Epithelial cell of esophagus (primary cell): Measurements from ENCODE around the gene DOHH.

Experiments
- DNase-seq: peaks from one replicate; pipeline ENCODE4 v3.0.0; 2010; ENCODE audit warnings: low read depth
- H3K4me3 ChIP-seq: 2 replicates; pipeline ENCODE4 v1.5.1; 2011; ENCODE audit warnings: mild to moderate bottlenecking, low read length, control low read depth
- TF ChIP-seq, protein P1 (sequence below): IDR thresholded peaks from 2 replicates; pipeline ENCODE4 v1.5.1; 2011; ENCODE audit warnings: low read depth, mild to moderate bottlenecking, low read length, control low read depth, inconsistent platforms; ENCODE audit not compliant: insufficient read depth; ENCODE audit errors: missing control alignments

The DOHH gene

DNA sequence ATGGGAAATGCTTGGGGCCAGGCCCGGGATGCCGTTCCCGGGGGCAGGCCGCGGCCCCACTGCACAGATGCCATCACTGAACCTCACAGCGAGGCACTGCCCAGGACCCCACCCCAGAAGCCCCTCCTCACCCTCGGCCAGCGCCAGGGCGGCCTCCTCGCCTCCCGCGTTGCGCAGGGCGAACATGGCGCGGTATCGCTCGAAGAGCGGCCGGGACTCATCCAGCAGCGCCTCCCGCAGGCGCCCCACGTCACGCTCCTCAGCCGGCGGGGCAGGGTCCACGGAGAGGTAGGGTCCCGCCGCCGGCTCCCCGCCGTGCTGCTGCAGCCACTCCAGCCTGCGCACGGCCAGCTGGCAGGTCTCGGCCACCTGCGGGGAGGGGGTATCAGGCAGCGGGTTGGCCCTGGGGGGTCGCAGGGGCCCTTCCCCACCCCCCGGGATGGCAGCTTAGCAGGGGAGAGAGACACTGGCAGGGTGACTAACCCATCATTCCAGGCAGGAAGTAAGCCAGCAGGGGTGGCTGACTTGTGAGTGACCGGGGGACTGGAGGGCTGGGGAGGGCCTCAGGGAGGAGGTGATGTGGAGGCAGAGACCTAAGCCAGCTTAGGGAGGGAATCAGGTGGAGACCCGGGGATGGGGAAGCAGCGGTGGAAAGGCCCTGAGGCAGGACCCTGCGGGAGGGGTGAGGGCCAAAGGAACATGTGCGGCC lies 8.2 kb downstream of the DOHH start:
- no peak for DNase-seq
- H3K4me3 ChIP-seq: no peak overlapping the region
- TF ChIP-seq, protein P1, sequence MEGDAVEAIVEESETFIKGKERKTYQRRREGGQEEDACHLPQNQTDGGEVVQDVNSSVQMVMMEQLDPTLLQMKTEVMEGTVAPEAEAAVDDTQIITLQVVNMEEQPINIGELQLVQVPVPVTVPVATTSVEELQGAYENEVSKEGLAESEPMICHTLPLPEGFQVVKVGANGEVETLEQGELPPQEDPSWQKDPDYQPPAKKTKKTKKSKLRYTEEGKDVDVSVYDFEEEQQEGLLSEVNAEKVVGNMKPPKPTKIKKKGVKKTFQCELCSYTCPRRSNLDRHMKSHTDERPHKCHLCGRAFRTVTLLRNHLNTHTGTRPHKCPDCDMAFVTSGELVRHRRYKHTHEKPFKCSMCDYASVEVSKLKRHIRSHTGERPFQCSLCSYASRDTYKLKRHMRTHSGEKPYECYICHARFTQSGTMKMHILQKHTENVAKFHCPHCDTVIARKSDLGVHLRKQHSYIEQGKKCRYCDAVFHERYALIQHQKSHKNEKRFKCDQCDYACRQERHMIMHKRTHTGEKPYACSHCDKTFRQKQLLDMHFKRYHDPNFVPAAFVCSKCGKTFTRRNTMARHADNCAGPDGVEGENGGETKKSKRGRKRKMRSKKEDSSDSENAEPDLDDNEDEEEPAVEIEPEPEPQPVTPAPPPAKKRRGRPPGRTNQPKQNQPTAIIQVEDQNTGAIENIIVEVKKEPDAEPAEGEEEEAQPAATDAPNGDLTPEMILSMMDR: no peak

DNA sequence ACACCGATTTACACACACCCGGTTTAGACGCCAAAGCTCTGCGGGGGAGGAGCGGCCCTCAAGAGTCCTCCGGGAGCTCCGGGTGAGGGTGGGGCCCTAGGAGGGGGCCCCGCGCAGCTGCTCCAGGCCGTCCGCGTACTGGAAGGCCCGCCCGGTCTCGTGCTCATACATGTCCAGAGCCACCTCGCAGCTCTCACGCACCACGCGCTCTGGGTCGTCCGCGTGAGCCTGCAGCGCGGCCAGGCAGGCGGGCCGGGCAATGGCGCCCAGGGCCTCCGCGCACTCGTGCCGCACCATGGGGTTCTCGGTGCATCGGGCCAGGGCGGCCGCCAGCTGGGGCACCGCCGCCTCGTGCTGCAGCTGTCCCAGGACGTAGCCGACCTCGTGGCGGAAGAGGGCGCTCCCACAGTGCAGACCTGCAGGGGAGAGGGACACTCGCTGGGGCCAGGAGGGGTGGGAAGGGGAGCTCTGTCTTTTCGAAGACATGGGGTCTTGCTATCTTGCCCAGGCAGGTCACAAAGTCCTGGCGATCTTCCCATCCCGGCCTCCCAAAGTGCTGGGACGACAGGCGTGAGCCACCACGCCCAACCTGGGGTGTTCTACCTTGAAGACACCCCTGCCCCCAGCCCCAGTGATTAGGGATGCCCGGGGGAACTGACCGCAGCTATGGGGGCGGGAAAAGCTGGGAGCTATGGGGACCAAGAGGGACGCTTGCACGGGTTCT lies 8.9 kb downstream of the DOHH start:
- TF ChIP-seq, protein P1: no peak
- no peak overlapping the region for H3K4me3 ChIP-seq
- no peak for DNase-seq

DNA sequence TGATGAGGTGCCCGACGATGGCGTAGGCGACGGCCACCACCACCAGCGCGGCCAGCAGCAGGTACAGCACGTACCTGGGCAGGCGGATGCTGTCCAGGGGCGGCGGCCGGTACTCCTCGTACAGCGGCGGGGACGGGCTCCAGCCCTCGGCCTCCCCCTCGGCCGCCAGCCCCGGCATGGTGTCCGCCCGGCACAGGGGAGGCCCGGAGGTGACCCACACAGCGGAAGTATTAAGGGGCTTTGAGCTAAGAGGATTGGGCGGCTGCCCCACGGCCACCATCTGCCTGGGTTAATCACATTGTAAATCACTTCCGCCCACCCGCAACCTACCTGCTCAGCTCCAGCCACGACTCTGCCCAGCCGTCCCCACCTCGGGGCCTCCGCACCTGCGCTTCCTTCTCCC lies 17.2 kb downstream of the DOHH start, which contains the start of gene SMIM44:
Gene SMIM44, minus strand, starts transcription at position 216 of the 403 bp plus-strand sequence. Its CDS starts 38 bp downstream, at position 178.
- no peak within 1 kb of the TSS for H3K4me3 ChIP-seq
- TF ChIP-seq, protein P1: no peak
- no peak for DNase-seq

DNA sequence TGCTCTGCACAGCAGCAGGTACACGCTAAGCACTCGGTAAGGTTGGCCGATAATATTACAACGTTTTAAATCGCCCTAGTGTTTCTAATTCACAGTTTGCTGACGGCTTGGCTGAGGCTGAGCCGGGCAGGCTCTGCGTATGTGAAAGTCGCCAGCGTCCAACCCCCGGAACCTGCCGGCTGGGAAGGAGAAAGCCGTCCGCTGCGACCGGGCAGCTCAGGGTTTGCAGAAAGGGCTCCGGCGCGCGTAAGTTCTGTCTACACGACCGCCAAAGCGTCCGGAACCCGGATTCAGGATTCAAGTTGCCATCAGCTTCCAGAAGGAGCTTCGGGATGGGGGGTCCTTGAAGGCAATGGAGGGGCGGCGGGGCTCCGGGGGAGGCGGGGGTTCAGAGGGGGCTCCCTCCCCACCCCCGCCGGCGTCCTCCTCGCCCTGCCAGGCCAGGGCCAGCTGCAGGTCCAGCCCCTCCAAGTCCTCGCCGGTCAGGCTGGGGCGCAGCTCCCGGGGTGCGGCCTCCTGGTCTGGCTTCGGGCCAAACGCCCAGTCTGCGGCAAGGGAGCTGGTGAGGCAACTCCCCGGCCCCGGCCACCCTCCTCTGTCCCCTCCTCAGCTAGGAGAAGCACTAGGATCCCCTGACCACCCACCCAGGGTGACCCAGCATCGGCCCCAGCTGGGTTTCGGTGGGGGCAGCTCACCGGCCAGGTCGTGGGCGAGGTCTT lies 17.8 kb downstream of the DOHH start:
- TF ChIP-seq, protein P1: no peak
- DNase-seq: no peak
- H3K4me3 ChIP-seq: no peak overlapping the region

DNA sequence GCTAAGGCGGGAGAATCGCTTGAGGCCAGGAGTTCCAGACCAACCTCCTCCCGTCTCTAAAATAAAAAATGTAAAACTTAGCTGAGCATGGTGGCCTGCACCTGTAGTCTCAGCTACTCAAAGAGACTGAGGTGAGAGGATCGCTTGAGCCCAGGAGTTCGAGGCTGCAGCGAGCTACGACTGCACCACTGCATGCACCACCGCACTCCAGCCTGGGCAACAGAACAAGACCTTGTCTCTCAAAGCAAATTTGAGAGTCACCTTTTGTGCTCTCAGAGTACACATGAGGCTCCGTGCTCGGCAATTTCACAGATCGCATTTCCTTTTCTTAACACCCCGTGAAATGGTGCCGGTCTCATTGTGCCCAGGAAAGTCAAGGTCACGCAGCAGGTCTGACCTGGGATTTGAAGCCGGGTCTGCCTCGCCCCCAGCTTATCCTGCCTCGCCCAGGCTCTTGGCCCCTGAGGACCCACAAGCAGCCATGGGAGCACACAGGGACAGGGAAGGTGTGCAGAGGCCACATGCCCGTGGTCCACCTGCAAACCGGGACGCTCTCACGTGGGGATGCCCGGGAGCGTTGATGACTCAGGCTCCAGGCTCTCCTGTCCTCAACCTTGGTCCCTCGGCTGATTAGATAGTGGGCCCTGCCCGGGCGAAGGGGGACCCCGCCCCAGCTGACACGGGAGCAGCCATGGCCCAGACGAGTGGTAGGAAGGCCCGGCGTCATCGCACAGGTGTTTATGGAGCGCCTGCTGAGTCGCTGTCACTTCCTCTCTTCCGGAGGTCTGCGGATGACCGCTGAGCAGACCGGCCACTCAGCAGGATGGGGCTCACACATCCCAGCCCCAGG lies 19.0 kb downstream of the DOHH start:
- no peak for DNase-seq
- TF ChIP-seq, protein P1: no peak
- no peak overlapping the region for H3K4me3 ChIP-seq

DNA sequence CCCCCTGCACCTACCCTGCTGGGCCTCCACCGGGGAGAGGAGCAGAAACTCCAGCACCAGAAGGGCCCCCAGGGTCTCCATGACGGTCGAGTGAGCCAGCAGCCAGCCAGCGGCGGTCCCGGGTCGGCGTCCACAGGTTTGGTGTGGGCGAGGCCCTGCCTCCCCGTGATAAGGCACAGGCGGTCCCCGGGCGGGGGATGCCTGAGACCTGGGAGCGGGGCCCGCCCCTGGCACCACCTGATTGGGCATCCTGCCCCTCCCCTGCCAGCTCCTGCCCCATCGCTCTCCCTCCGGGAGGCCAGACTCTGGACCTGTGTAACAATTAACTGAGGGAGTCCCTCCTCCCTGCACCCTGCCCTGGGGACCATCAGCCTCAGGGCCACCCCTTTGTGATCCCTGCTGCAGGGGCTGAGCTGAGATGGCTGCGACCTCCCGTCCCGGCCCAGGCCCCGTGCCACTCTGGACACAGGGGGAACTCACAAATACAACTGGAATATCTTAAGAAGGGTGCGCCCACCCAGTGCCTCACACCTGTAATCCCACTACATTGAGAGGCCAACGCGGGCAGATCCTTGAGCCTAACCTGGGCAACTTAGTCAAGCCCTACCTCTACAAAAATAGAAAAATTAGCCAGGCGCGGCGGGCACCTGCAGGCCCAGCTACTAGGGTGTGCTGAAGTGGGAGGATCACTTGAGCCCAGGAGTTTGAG lies 19.9 kb downstream of the DOHH start, which contains the start of gene SMIM24:
Gene SMIM24, minus strand, starts transcription at position 143 of the 709 bp plus-strand sequence. Its CDS starts 62 bp downstream, at position 81.
- H3K4me3 ChIP-seq: no peak within 1 kb of the TSS

More for the DNA sequence above, 19.9 kb downstream of the DOHH start, which contains the start of gene SMIM24:
- no peak for DNase-seq
- TF ChIP-seq, protein P1: no peak
